ENCODE measurements around the gene HMCN2.

DNA sequence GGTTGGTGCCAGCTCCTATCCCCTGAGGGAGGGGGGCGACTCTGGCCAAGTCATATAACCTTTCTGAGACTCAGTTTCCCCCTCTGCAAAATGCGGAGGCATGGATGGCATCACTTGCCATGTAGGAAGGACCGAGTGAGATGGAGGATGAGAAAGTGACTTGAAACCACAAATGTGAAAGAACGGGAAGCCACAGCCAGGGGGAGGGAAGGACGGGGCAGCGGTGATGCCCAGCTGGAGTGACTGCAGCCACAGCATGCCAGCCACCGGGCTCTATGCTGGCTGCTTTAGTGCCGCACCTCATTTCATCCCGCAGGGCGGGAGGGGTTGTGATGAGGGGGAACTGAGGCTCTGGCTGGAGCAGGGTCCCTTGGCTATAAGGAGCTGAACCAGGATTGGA is 74.5 kb downstream of the HMCN2 start:
- TF ChIP-seq EZH2phosphoT487 (IDR thresholded peaks at IDR 0.05; ENCODE audit: insufficient read depth, low read depth) (no peak), EZH2 (IDR thresholded peaks at IDR 0.05; ENCODE audit: insufficient read depth, poor library complexity, severe bottlenecking) (no peak)

All from GM23248 (cell line).